ENCODE measurements around the gene GNG7. TPM values are rescaled to one million over a fixed set of nuclear protein-coding genes. Genes with fewer than 3 reads are reported as not detected.

The GNG7 gene
- total RNA-seq, 1 donor from 2014 or later: 8.5 TPM

DNA sequence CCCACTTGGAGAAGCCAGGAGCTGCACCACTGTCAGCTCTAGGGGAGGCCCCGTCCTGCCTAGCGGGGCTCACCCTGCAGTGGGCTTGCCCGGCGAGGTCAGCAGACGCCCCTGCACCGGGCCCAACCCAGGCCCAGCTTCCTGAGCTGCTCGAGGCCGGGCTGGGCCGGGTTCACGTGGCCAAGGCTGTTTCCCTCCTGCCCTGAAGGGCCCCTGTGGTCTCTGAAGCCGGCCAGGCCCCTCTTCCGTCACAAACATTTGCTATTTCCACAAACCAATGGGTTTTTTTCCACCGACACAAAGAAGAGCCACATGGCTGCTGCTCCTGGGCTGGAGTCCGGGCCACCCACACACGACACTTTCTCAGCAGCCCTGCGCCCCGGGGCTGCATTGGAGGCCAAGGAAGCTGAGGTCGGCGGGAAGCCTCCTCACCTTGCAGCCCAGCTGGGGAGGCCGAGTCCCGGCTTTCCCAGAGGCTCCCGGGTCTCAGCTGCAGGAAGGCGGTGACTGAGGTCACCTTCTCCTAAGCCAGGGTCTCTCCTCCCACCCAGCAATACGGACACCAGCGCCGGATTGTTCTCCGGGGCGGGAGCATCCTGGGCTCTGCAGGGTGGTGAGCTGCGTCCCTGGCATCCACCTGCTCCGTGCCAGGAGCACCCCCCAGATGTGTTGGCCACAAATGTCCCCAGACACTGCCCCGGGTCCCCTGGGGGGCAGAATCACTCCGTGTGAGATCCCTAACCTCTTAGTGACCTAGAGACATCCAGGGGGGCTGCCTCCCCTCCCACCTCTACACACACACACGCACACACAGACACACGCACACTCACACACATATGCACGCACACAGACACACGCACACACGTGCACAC is 146.0 kb downstream of the GNG7 start:
- Mint-ChIP-seq H3K27me3 (ENCODE audit: low read depth) (no peaks in the 10 kb centered on the region), H3K27ac (peak overlapping the region; percentile 82), H3K9me3 (no peaks in the 10 kb centered on the region), H3K4me1 (peaks cover 18% of the 10 kb centered on the region), H3K4me3 (no peak overlapping the region), H3K36me3 (no peaks in the 10 kb centered on the region)
- TF ChIP-seq, protein P1, sequence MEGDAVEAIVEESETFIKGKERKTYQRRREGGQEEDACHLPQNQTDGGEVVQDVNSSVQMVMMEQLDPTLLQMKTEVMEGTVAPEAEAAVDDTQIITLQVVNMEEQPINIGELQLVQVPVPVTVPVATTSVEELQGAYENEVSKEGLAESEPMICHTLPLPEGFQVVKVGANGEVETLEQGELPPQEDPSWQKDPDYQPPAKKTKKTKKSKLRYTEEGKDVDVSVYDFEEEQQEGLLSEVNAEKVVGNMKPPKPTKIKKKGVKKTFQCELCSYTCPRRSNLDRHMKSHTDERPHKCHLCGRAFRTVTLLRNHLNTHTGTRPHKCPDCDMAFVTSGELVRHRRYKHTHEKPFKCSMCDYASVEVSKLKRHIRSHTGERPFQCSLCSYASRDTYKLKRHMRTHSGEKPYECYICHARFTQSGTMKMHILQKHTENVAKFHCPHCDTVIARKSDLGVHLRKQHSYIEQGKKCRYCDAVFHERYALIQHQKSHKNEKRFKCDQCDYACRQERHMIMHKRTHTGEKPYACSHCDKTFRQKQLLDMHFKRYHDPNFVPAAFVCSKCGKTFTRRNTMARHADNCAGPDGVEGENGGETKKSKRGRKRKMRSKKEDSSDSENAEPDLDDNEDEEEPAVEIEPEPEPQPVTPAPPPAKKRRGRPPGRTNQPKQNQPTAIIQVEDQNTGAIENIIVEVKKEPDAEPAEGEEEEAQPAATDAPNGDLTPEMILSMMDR (IDR thresholded peaks at IDR 0.05; ENCODE audit: unreplicated experiment): no peak
- no peak for DNase-seq (ENCODE audit: low spot score in 2 of 2, unreplicated experiment in 2 of 2)

DNA sequence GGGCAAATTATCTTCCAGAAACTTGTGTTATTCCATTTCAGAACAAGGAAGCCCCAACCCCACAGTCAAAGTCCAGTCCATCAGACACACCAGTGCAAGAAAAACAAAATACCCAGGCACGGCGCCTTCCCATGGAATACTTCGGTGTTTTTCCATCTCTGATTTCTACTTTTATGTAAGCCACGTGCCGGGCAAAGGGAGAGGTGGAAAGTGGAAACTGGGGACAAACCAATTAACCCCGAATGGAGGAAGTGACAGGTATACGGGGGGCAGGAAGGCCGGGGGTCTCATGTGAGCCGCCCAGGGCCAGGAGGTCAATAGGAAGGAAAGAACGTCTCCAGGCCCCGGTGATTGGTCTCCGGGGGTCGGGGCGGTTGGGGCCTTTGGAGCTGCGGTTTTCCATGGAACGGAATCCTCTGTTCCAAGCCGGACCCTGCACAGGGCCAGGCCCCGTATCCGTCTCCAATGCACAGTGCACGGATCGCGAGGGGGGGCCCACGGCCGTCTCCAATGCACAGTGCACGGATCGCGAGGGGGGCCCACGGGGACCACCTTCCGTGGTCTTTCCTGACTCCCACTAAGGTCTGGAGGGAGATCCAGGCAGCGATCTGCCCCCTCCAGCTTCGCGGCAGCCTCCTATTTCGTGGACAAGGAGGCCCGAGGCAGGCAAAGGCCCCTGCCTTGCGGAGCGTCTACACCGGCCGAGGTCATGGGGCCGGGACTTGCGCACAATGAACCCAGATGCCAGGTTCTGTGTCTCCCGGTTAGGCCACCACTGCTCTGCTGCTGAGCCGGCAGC is 146.9 kb downstream of the GNG7 start:
- no peak for DNase-seq (ENCODE audit: low spot score in 2 of 2, unreplicated experiment in 2 of 2)
- TF ChIP-seq, protein P1 (IDR thresholded peaks at IDR 0.05; ENCODE audit: unreplicated experiment): no peak
- H3K27ac Mint-ChIP-seq: peak overlapping the region; percentile 96
- H3K4me1 Mint-ChIP-seq: peaks cover 22% of the 10 kb centered on the region
- H3K27me3 Mint-ChIP-seq (ENCODE audit: low read depth): no peaks in the 10 kb centered on the region
- H3K4me3 Mint-ChIP-seq: no peak overlapping the region
- H3K36me3 Mint-ChIP-seq: no peaks in the 10 kb centered on the region
- H3K9me3 Mint-ChIP-seq: no peaks in the 10 kb centered on the region

DNA sequence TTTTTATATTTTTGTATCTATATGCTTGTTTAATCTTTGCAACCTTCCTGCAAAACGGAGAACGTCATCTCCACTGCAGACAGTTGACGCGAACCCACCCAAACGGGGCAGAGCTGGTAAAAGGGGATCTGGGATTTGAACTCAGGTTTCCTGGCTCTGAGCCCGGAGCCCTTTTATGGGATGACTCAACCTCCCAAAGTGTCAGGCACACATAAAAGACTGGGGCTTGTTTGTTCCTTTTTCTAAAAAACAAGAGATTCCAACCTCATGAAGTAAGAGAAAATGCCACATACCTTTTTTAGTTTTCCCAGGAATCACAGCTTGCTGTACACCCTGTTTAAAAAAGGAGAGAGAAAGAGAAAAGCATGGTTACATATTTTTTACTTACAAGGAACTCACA is 147.6 kb downstream of the GNG7 start:
- no peak overlapping the region for H3K4me3 Mint-ChIP-seq
- peaks cover 23% of the 10 kb centered on the region for H3K4me1 Mint-ChIP-seq
- DNase-seq (ENCODE audit: low spot score in 2 of 2, unreplicated experiment in 2 of 2): no peak
- H3K27me3 Mint-ChIP-seq (ENCODE audit: low read depth): no peaks in the 10 kb centered on the region
- H3K9me3 Mint-ChIP-seq: no peaks in the 10 kb centered on the region
- H3K36me3 Mint-ChIP-seq: no peaks in the 10 kb centered on the region
- TF ChIP-seq, protein P1 (IDR thresholded peaks at IDR 0.05; ENCODE audit: unreplicated experiment): no peak
- H3K27ac Mint-ChIP-seq: peak overlapping the region; percentile 96

DNA sequence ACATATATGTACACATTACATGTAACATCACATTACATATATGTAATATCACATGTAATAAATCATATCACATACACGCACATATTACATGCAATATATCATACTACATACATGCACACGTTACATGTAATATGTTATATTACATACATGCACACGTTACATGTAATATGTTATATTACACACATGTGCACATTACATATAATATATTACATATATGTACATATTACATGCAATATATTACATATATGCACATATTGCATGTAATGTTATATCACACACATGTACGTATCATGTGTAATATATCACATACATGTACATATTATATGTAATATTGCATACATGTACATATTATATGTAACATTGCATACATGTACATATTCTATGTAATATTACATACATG is 149.0 kb downstream of the GNG7 start:
- Mint-ChIP-seq H3K4me3 (no peak overlapping the region), H3K36me3 (no peaks in the 10 kb centered on the region), H3K27ac (no peak overlapping the region), H3K9me3 (no peaks in the 10 kb centered on the region), H3K4me1 (peaks cover 24% of the 10 kb centered on the region), H3K27me3 (ENCODE audit: low read depth) (no peaks in the 10 kb centered on the region)
- TF ChIP-seq, protein P1 (IDR thresholded peaks at IDR 0.05; ENCODE audit: unreplicated experiment): no peak
- DNase-seq (ENCODE audit: low spot score in 2 of 2, unreplicated experiment in 2 of 2): no peak

DNA sequence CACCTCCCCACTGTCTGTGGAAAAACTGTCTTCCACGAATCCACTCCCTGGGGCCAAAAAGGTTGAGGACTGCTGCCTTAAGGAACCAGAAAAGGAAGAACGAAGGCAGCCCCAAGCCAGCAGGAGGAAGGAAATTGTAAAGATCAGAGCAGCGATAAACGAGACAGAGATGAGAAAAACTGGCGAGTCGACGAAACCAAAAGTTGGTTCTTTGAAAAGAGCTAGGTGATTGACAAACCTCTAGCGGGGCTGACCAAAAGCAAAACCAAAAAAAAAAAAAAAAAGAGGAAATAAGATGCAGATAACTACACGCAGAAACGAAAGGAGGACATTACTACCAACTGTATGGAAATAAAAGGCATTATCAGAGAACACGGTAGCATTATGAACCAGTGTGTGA is 149.6 kb downstream of the GNG7 start:
- H3K4me3 Mint-ChIP-seq: peak overlapping the region; percentile 49
- H3K36me3 Mint-ChIP-seq: no peaks in the 10 kb centered on the region
- peak overlapping the region; percentile 89 for H3K27ac Mint-ChIP-seq
- H3K9me3 Mint-ChIP-seq: no peaks in the 10 kb centered on the region
- no peak for DNase-seq (ENCODE audit: low spot score in 2 of 2, unreplicated experiment in 2 of 2)
- peaks cover 24% of the 10 kb centered on the region for H3K4me1 Mint-ChIP-seq
- TF ChIP-seq, protein P1 (IDR thresholded peaks at IDR 0.05; ENCODE audit: unreplicated experiment): no peak
- no peaks in the 10 kb centered on the region for H3K27me3 Mint-ChIP-seq (ENCODE audit: low read depth)
